Measurements from ENCODE around the gene LCN6.
"Not testable (repeated sequence)": the region's sequence is repeated elsewhere in the genome, so short reads cannot be mapped to it uniquely, and the experiment has no call there.

Gene LCN6

DNA sequence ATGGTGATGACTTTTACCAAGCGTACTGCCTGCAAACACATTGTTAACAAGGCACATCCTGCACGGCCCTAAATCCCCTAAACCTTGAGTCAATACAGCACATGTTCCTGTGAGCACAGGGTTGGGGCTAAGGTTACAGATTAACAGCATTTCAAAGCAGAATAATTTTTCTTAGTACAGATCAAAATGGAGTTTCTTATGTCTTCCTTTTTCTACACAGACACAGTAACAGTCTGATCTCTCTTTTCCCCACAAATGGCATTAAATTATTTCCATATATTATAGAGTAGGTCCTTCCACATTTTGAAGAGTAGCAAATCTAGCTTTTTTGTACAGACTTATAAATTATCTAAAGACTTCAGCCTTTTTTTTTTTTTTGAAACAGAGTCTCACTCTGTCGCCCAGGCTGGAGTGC, 41.2 kb upstream of the LCN6 start:
- no peaks in the 10 kb centered on the region for H3K9me3 ChIP-seq (ENCODE audit: control insufficient read depth in 1 of 2, low read length in 2 of 2)
- no peaks in the 10 kb centered on the region for H3K27me3 ChIP-seq (ENCODE audit: low read depth, low read length)
- H3K4me3 ChIP-seq (ENCODE audit: low read depth in 1 of 2, low read length in 2 of 2) = no peak overlapping the region
- no peaks in the 10 kb centered on the region for H3K36me3 ChIP-seq (ENCODE audit: control insufficient read depth in 1 of 2, insufficient read depth in 2 of 2, low read length in 2 of 2)
- peaks cover 0 to 22% of the 10 kb centered on the region in 2 donors for H3K4me1 ChIP-seq (ENCODE audit: control insufficient read depth in 1 of 2, insufficient read depth in 2 of 2, low read length in 2 of 2)
- H3K27ac ChIP-seq (ENCODE audit: low read length) = no peak overlapping the region

GRCh38 chr9:136788644-136789522, 40.6 kb upstream of the LCN6 start:
- not testable (repeated sequence) for H3K4me3 ChIP-seq (ENCODE audit: low read depth in 1 of 2, low read length in 2 of 2); H3K36me3 ChIP-seq (ENCODE audit: control insufficient read depth in 1 of 2, insufficient read depth in 2 of 2, low read length in 2 of 2); H3K9me3 ChIP-seq (ENCODE audit: control insufficient read depth in 1 of 2, low read length in 2 of 2); H3K27me3 ChIP-seq (ENCODE audit: low read depth, low read length); H3K27ac ChIP-seq (ENCODE audit: low read length)
- peaks cover 0 to 22% of the 10 kb centered on the region in 2 donors for H3K4me1 ChIP-seq (ENCODE audit: control insufficient read depth in 1 of 2, insufficient read depth in 2 of 2, low read length in 2 of 2)

- H3K36me3 ChIP-seq (ENCODE audit: control insufficient read depth in 1 of 2, insufficient read depth in 2 of 2, low read length in 2 of 2) = no peaks in the 10 kb centered on the region
- no peak overlapping the region for H3K4me3 ChIP-seq (ENCODE audit: low read depth in 1 of 2, low read length in 2 of 2)
- no peaks in the 10 kb centered on the region for H3K9me3 ChIP-seq (ENCODE audit: control insufficient read depth in 1 of 2, low read length in 2 of 2)
- H3K27me3 ChIP-seq (ENCODE audit: low read depth, low read length) = no peaks in the 10 kb centered on the region
- no peak overlapping the region for H3K27ac ChIP-seq (ENCODE audit: low read length)
- H3K4me1 ChIP-seq (ENCODE audit: control insufficient read depth in 1 of 2, insufficient read depth in 2 of 2, low read length in 2 of 2) = peaks cover 0 to 22% of the 10 kb centered on the region in 2 donors
These were observed 39.5 kb upstream of the LCN6 start for GRCh38 chr9:136787690-136788400.

GRCh38 chr9:136786983-136787382, 38.7 kb upstream of the LCN6 start:
- H3K4me3 ChIP-seq (ENCODE audit: low read depth in 1 of 2, low read length in 2 of 2); H3K36me3 ChIP-seq (ENCODE audit: control insufficient read depth in 1 of 2, insufficient read depth in 2 of 2, low read length in 2 of 2); H3K27ac ChIP-seq (ENCODE audit: low read length); H3K9me3 ChIP-seq (ENCODE audit: control insufficient read depth in 1 of 2, low read length in 2 of 2); H3K27me3 ChIP-seq (ENCODE audit: low read depth, low read length): not testable (repeated sequence)
- H3K4me1 ChIP-seq (ENCODE audit: control insufficient read depth in 1 of 2, insufficient read depth in 2 of 2, low read length in 2 of 2) = peaks cover 0 to 16% of the 10 kb centered on the region in 2 donors

DNA sequence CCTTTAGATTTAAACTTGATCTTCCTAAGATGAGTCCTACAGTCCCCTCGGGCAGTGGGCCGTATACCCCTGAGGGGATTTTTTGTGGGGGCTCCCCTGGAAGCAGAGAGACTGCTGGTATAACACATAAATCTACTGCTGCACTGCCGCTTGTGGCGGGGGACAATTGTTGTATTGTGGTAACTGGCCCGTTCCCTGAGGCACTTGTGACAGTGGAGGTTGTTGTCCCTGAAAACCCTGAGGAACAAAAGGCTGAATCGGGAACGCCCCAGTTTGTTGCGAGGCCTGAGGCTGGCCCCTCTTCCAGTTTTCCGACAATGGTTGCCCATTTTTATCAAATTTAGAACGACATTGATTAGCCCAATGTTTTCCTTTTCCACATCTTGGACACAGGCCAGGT, 38.1 kb upstream of the LCN6 start:
- Histone ChIP-seq H3K27ac (ENCODE audit: low read length) (no peak overlapping the region), H3K9me3 (ENCODE audit: control insufficient read depth in 1 of 2, low read length in 2 of 2) (no peaks in the 10 kb centered on the region), H3K4me1 (ENCODE audit: control insufficient read depth in 1 of 2, insufficient read depth in 2 of 2, low read length in 2 of 2) (peaks cover 0 to 11% of the 10 kb centered on the region in 2 donors)

GRCh38 chr9:136785565-136786355, 37.4 kb upstream of the LCN6 start:
- not testable (repeated sequence) for H3K36me3 ChIP-seq (ENCODE audit: control insufficient read depth in 1 of 2, insufficient read depth in 2 of 2, low read length in 2 of 2); H3K27me3 ChIP-seq (ENCODE audit: low read depth, low read length); H3K27ac ChIP-seq (ENCODE audit: low read length); H3K9me3 ChIP-seq (ENCODE audit: control insufficient read depth in 1 of 2, low read length in 2 of 2); H3K4me3 ChIP-seq (ENCODE audit: low read depth in 1 of 2, low read length in 2 of 2)
- peaks cover 0 to 11% of the 10 kb centered on the region in 2 donors for H3K4me1 ChIP-seq (ENCODE audit: control insufficient read depth in 1 of 2, insufficient read depth in 2 of 2, low read length in 2 of 2)

More for the DNA sequence above, 38.1 kb upstream of the LCN6 start:
- Histone ChIP-seq H3K27me3 (ENCODE audit: low read depth, low read length) (no peaks in the 10 kb centered on the region), H3K36me3 (ENCODE audit: control insufficient read depth in 1 of 2, insufficient read depth in 2 of 2, low read length in 2 of 2) (no peaks in the 10 kb centered on the region), H3K4me3 (ENCODE audit: low read depth in 1 of 2, low read length in 2 of 2) (no peak overlapping the region)

GRCh38 chr9:136784997-136785361, 36.7 kb upstream of the LCN6 start:
- Histone ChIP-seq H3K27me3 (ENCODE audit: low read depth, low read length) (no peaks in the 10 kb centered on the region), H3K27ac (ENCODE audit: low read length) (no peak overlapping the region), H3K9me3 (ENCODE audit: control insufficient read depth in 1 of 2, low read length in 2 of 2) (no peaks in the 10 kb centered on the region), H3K4me1 (ENCODE audit: control insufficient read depth in 1 of 2, insufficient read depth in 2 of 2, low read length in 2 of 2) (peaks cover 0 to 5% of the 10 kb centered on the region in 2 donors), H3K4me3 (ENCODE audit: low read depth in 1 of 2, low read length in 2 of 2) (no peak overlapping the region), H3K36me3 (ENCODE audit: control insufficient read depth in 1 of 2, insufficient read depth in 2 of 2, low read length in 2 of 2) (no peaks in the 10 kb centered on the region)

GRCh38 chr9:136784249-136784996, 36.1 kb upstream of the LCN6 start:
- Histone ChIP-seq H3K9me3 (ENCODE audit: control insufficient read depth in 1 of 2, low read length in 2 of 2) (no peaks in the 10 kb centered on the region), H3K4me1 (ENCODE audit: control insufficient read depth in 1 of 2, insufficient read depth in 2 of 2, low read length in 2 of 2) (peaks cover 0 to 5% of the 10 kb centered on the region in 2 donors), H3K4me3 (ENCODE audit: low read depth in 1 of 2, low read length in 2 of 2) (no peak overlapping the region), H3K27me3 (ENCODE audit: low read depth, low read length) (no peaks in the 10 kb centered on the region), H3K36me3 (ENCODE audit: control insufficient read depth in 1 of 2, insufficient read depth in 2 of 2, low read length in 2 of 2) (no peaks in the 10 kb centered on the region), H3K27ac (ENCODE audit: low read length) (no peak overlapping the region)

GRCh38 chr9:136782452-136782851, 34.1 kb upstream of the LCN6 start:
- Histone ChIP-seq H3K27me3 (ENCODE audit: low read depth, low read length) (no peaks in the 10 kb centered on the region), H3K27ac (ENCODE audit: low read length) (no peak overlapping the region), H3K36me3 (ENCODE audit: control insufficient read depth in 1 of 2, insufficient read depth in 2 of 2, low read length in 2 of 2) (no peaks in the 10 kb centered on the region), H3K4me3 (ENCODE audit: low read depth in 1 of 2, low read length in 2 of 2) (no peak overlapping the region), H3K4me1 (ENCODE audit: control insufficient read depth in 1 of 2, insufficient read depth in 2 of 2, low read length in 2 of 2) (peaks cover 0 to 1% of the 10 kb centered on the region in 2 donors), H3K9me3 (ENCODE audit: control insufficient read depth in 1 of 2, low read length in 2 of 2) (no peaks in the 10 kb centered on the region)

GRCh38 chr9:136779808-136780207, 31.5 kb upstream of the LCN6 start:
- Histone ChIP-seq H3K4me1 (ENCODE audit: control insufficient read depth in 1 of 2, insufficient read depth in 2 of 2, low read length in 2 of 2) (no peaks in the 10 kb centered on the region), H3K4me3 (ENCODE audit: low read depth in 1 of 2, low read length in 2 of 2) (no peak overlapping the region), H3K9me3 (ENCODE audit: control insufficient read depth in 1 of 2, low read length in 2 of 2) (no peaks in the 10 kb centered on the region), H3K27me3 (ENCODE audit: low read depth, low read length) (no peaks in the 10 kb centered on the region), H3K27ac (ENCODE audit: low read length) (no peak overlapping the region), H3K36me3 (ENCODE audit: control insufficient read depth in 1 of 2, insufficient read depth in 2 of 2, low read length in 2 of 2) (no peaks in the 10 kb centered on the region)

Data from muscle layer of duodenum (tissue), 2 donors.